CD4-positive, alpha-beta T cell treated with Interleukin-17A for 4 hours (primary cell): Measurements from ENCODE around the gene HOXD4.

ENCODE experiments used
- DNase-seq: peaks from one replicate; pipeline ENCODE4 v3.0.0-alpha.2; 2020; ENCODE audit warnings: mixed read lengths

The HOXD4 gene

GRCh38 chr2:176142281-176142680, 9.1 kb upstream of the HOXD4 start:
- no peak for DNase-seq

GRCh38 chr2:176145085-176145969, 6.0 kb upstream of the HOXD4 start:
- DNase-seq: no peak

- no peak for DNase-seq
Measured at GRCh38 chr2:176146101-176146500, 5.2 kb upstream of the HOXD4 start.

DNA sequence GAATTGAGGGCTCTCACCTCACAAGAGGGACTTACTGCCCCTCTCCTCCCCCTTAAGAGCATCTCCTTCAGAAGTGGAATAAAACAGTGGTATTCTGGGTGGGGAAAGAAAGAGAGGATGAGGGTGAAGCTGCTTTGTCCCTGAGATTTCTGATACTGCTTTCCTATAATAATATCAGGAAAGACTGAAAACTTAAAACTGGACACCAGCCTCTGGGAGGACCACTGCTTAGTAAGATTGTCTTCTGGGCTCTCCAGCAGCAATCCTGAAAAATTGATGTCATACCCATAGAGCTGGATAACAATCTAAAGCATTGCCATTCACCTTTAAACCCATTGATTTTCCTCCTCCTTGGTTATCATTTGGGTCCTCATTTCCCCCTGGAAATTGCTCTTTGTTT, 4.7 kb upstream of the HOXD4 start:
- DNase-seq: no peak

DNA sequence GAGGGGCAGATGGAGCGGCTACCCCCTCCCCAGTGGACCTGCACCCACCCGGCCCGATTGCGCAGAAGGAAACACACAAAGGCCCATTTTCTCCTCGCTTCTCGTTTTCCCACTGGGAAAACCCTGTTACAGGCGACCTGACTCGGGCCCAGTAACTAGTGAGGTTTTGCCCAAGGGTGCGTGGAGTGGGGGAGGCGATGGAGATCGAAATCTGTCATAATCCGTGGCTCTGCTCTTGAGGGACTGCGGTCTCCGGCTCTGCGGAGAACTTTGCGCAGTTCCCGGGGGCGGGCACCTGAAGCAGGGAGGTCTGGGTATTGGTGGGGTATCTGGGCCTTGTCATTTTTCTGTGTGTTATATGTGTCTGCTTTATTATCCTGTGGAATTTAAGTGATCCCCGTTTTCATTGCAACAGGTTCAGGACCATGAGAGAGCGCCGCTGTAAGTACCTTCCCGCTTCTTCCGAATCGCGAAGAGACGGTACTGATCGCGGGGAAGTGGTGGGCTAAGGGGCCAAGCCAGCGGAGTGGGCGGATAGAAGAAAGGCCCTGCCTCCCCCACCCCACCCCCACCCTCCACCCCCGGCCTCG, 4.0 kb upstream of the HOXD4 start:
- no peak for DNase-seq

GRCh38 chr2:176147800-176148496, 3.4 kb upstream of the HOXD4 start:
- DNase-seq: no peak

DNA sequence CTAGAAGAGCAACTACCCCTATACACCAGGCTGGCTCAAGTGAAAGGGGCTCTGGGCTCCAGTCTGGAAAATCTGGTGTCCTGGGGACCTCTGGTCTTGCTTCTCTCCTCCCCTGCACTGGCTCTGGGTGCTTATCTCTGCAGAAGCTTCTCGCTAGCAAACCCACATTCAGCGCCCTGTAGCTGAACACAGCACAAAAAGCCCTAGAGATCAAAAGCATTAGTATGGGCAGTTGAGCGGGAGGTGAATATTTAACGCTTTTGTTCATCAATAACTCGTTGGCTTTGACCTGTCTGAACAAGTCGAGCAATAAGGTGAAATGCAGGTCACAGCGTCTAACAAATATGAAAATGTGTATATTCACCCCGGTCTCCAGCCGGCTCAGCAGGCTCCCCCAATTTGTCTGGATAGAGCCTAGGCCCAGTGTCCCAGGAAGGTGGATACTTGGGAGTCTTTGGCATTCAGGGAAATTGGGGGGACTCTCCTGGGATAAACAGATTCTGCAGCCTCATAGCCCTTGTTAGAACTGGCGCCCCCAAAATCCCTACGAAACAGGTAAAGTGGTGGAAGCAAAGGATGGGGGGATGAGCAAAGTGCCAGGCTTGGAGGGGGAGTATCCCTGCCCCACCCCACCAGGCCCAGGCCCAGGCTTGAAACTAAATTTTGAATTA, 2.5 kb upstream of the HOXD4 start:
- DNase-seq: no peak

DNA sequence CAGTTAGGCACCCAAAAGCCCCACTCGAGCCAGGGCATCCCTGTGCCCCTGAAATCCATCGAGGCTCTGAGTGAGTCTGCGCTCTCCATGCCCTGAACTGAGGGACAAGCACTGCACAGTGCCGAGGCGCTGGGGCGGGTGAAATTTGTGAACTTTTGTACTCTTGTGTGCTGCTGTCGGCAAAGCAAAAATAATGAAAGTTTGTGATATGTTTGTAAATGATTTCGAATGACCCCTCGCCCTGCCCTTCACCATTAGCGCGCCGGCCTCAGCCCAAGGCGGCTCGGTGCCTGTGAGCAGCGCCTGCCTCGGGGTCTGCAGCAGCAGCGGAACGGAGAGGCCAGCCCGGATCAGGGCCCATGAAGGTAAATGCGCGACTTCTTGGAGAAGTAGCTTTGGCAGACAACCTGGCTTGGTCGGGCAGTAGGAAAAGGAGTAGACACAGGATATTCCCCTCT, 1.8 kb upstream of the HOXD4 start:
- no peak for DNase-seq

- no peak for DNase-seq
Measured at GRCh38 chr2:176149939-176150583, 1.3 kb upstream of the HOXD4 start.

DNA sequence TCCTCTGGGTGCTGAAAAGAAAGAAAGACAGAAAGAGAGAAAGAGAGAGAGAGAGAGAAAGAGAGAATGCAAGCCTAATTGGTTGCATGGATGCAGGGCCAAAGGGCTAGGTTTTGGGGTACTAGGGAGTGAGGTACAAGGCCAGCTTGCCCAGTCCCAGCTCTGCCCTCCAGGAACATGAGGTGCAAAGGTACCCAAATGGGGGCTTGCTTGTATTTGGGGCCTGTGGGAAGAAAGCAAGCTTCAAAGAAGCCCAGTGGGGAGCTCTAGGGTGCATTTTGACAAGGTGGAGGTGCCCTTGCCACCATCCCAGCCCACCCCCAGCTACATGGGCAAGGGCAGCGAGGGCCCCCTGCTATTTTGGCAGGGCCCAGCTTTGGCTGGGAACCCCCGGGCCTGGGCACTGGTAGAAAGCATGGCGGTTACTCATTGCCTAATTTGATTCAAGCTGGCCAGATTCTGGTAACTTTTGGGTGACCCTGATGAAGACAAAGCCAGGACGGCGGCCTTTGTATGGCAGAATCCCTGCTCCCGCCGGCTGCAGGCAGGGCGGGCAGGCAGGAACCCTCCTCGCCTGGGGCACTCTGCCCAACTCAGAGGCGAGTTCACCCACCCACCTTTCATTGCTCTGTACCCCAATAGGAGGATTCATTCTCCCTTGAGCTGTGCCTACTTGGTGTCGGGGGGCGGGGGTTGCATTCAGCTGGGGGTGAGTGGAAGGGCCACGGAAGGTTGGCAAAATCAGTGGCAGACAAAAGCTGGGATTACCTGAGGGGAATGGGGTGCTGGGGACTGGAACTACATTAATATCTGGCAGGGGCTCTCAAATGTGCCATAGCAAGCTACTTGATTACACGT, 537 bp upstream of the HOXD4 start:
- no peak for DNase-seq

- no peak for DNase-seq
Measured at GRCh38 chr2:176152350-176153181, 1.2 kb downstream of the HOXD4 start.

- no peak for DNase-seq
Measured at GRCh38 chr2:176154576-176155252, 3.4 kb downstream of the HOXD4 start.

GRCh38 chr2:176155356-176156044, 4.2 kb downstream of the HOXD4 start:
- DNase-seq: no peak

- no peak for DNase-seq
Measured at GRCh38 chr2:176156301-176156806, 5.0 kb downstream of the HOXD4 start.

DNA sequence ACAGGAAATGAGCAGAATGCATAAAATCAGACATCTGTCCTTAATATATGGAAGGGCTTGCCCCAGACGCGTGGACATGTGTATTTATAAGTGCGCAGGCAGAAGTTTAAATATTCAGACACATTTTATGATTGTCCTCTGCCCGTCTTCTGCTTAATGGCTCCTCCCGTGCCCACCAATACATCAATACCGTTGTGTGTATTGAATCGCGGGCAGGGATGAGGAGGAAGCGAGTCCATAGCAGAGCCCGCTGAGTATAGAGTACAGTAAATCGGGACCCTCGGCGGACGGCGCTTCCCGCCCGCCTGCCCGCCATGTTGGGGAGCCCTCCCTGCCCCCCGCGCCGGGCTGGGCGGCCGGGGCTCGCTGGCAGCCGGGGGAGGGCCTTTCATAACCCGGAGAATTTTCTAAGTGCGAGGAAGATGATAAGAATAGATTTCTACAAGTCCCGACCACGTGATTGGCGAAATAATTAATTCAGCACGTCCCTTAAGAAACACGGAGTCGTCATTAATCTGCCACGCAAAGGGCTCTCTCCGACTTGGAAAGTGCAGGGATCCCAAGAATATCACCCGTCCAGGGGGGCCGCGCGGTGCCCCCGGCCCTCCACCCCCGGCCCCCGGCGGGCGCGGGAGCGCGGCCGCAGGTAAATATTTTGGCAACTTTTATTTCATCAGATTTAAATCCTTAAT, 5.6 kb downstream of the HOXD4 start, which contains the start of gene HOXD3:
HOXD3 (plus strand) TSS at position 501 of the 692 bp plus-strand sequence. CDS start 11,808 bp downstream, outside the sequence.
- DNase-seq: no peak

GRCh38 chr2:176157499-176158185, 6.3 kb downstream of the HOXD4 start:
- DNase-seq: no peak

- no peak for DNase-seq
Measured at GRCh38 chr2:176158186-176158591, 6.8 kb downstream of the HOXD4 start.
